ENCODE measurements around the gene LGR4. TPM values are rescaled to one million over a fixed set of nuclear protein-coding genes. Genes with fewer than 3 reads are reported as not detected.

Gene LGR4
- total RNA-seq, 2 experiments from 2014 or later: 0.04 TPM; not detected in 1

DNA sequence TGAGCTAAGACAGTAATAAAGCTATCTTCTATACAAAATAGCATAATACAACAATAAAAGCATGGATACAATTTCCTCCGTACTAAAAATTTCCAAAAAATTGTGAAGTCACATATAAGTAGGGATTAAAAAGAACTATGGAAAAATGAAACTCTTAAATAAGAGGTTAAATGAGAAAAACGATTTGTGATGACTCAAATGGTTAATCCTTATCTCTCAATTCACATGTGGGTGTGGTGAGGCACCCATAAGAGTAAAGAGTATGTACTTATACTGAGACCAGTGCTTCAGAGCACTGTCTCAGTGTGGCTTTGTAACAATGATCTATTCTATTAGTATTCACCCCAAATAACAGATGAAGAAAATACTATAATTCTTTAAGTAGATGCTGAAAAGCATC, 84.6 kb downstream of the LGR4 start:
- POLR2A ChIA-PET: no interaction called here
- CTCF ChIA-PET: interaction anchor here (0.6 kb wide), 1 partner anchor 86 kb away, joined by 4 read pairs; no protein-coding TSS in a partner anchor

DNA sequence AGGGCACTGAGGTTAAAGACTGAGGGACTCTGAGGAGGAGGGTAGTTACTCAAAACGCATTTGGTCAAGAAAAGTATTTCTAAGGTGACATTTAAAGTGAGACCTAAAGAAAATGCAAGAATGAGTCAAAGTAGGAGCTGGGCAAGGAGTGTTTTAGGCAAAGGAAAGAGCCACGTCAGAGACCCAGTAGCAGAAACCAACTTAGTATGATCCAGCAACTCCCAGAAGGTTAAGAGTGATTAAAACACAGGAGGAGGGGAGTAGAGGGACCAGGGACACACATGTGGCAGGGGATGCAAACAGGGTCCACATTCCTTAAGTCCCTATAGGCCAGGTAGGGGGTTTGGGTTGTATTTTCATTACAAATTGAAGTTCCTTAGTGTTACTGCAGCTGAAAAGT, 85.2 kb downstream of the LGR4 start:
- ChIA-PET POLR2A (no interaction called here), CTCF (interaction anchor here (0.6 kb wide), 1 partner anchor 87 kb away, joined by 4 read pairs; no protein-coding TSS in a partner anchor)

DNA sequence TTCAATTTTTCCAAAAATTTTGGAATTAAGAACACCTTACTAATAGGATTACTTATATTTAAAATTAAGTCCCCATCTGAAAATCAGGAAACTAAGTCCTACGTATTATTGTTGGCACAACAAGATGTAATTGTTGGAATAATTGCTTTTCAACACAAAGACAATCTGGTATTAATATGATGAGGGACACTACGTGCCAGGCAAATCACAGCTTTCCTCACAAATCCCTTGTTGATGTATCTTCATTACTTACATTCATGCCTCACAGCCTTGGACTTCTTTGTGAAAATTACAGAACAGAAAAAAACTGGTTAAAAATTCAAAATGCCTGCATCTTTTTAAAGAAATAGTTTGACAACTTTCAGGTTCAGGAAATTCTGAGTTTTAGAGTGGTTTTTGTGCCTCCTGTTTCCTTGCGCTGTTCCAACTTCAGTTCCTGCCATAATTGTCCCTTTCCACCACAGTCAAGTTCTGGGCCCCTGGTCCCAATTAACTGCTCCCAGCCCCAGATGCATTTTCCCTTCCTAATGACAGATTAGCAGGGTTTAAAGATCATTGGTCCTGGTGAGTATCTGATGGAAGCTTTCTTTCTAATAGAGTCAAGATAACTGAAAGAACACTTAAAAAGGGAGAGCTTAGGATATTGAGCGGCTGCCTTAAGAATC, 86.3 kb downstream of the LGR4 start:
- ChIA-PET CTCF (no interaction called here), POLR2A (no interaction called here)

DNA sequence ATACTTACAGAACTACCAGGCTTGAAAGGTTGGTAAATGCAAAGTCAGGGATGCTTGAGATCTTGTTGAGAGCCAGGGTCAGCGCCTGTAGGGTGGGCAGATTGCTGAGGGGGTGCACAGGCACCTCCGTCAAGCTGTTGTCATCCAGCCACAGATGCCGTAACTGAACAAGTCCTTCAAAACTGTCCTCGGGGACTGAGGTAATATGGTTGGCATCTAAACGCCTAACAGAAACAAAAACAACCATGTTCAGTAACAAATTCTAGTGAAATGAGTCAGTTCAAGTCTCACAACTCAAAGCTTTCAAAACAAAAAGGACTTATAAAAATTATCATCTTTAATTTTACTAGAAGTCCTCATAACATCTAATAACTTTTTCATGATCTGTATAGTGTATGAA, 87.3 kb downstream of the LGR4 start:
- CTCF ChIA-PET: no interaction called here
- POLR2A ChIA-PET: no interaction called here

DNA sequence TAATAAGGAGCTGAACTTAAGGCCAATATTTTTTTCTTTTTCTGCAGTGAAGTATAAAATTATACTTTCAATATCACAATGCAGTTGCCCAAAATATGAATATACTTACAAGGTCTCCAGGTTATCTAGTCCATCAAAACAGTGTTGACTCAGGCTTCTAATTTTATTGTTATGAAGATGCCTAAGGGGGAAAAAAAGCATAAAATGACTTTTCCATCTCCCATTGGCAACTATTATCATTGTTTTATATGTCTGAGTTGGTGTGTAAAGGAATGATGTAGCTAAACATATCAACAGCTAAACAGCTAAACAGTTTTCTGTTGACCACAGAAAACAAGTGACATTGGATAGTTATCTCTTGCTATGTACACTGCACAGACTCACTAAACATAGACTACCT, 88.4 kb downstream of the LGR4 start:
- ChIA-PET POLR2A (no interaction called here), CTCF (no interaction called here)

DNA sequence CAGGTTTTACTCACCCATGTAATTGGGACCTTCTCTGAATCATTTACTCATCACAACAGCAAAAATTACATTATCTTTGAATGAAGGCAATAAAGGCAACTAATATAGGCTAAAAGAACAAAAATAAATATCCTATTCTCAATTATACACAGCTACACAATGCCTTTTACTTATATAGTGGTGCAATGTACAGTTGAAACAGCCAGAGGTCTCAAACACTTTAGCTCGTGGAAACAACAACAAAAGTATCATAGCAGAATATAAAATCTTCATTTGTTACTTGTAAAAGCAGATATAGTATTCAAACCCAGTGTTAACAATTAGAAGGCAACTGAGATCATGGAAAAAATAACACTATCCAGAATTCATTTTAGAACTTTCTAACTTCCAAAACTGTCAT, 88.9 kb downstream of the LGR4 start:
- CTCF ChIA-PET: no interaction called here
- POLR2A ChIA-PET: no interaction called here

DNA sequence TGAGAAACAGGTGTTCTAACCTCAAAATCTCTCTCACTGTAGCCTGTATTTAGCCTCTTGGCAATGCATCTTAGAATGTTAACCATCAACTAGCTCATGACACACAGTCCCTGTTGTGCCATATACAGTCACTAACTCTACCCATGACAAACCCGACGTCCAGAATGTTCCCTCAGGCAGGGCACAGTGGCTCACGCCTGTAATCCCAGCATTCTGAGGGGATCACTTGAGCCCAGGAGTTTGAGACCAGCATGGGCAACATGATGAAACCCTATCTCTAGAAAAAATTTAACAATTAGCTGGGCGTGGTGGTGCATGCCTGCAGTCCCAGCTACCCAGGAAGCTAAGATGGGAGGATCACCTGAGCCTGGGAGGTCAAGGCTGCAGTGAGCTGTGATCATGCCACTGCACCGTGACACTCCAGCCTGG, 91.3 kb downstream of the LGR4 start:
- CTCF ChIA-PET: no interaction called here
- POLR2A ChIA-PET: no interaction called here

DNA sequence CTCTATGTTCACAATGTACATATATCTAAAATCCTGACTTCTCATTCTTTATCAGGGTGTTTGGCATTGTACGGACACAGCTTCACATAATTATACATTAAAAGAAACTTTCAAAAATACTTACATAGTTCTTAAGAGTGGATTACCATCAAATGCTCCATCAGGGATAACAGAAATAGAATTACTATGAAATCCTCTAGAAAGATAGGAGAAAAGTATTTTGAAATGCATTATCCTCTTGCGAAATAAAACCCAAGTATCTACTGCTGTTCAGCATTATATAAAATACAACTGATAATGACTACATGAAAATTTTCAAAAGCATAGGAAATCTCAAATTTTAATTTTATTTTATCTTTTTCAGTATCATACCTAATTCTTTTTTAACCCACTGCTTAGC, 91.8 kb downstream of the LGR4 start:
- ChIA-PET CTCF (no interaction called here), POLR2A (no interaction called here)

DNA sequence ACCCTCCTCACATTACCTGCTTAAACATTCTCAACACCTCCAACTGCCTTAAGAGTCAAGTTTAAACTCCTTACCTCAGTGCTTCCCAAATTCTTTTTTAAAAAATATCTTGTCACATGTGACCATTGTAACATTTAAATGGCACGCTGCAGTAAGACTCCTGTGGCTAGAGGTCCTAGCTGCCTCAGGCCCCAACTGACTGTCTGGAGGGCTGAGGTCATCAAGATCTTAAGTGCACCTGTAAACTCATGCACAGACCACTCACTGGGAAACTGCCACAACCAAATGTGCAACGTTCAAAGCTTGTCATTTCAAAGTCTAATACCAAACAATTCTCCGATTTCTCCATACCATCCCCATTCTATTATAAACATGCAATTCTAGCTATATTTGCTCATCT, 93.1 kb downstream of the LGR4 start:
- POLR2A ChIA-PET: no interaction called here
- CTCF ChIA-PET: no interaction called here

DNA sequence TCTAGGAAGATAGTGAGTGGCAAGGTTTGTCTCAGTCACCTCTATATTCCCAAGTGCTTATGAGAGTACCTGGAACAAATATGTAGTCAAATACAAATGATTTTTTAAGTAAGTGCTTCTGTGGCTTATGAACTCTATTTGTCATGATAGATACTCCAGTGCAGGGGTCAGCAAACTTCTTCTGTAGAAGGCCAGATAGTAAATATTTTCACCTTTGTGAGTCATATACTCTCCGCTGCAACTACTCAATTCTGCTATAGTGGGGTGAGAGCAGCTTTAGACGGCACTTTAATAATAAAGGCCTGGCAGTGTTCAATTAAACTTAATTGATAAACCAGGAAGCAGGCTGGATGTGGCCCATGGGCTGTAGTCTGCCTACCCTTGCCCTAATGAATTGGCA, 97.2 kb downstream of the LGR4 start:
- CTCF ChIA-PET: no interaction called here
- POLR2A ChIA-PET: no interaction called here

DNA sequence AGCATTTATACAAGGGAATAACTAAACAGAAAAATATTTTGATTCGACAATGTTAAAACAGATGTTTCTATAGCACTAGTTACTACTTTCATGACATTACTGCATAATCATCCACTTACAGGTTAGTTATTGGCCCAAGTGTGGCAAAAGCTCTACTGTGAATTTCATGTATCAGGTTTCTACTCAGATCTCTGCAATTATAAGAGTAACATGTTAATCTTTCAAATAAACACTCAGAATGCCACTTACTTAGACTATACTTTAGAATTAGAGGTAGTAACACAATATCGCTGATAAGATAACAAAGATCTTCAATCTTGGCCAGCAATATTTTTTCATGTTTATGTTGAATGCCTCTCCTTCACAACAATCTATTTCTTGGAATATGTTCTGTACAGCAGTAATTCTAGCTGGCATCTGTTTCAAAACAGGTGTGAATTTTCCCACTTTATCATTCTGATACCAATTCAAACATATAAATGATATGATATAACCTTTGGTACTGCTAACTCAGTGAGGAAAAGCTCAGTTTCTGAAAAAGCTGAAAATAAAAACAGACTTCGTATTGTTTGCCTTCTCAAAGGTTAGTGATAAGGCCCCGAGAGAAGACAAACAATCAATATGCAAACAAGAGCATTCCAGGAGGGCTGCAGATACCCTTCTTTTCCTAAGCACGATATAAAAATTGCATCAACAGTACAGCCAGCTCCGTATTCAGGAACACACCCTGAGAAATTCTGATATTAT, 98.6 kb downstream of the LGR4 start:
- POLR2A ChIA-PET: no interaction called here

DNA sequence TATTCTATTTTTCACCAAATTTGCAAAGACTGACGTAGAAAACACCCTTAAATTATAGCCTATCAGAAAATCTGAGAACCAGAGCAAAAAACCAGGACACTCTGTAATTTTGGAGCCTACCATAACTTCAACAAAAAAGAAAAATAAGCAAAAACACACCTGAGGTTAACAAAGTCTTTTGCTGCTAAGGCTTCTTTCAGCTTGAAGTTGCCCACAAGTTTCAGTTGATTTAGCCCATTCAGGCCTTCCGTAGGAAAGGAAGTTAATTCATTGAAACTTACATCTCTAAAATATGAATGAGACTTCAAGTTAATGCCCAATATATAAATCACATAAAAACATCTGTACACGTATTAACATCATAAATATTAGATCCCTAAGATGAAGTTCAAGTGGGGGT, 99.2 kb downstream of the LGR4 start:
- CTCF ChIA-PET: no interaction called here
- POLR2A ChIA-PET: no interaction called here

More for the DNA sequence above, 98.6 kb downstream of the LGR4 start:
- CTCF ChIA-PET: no interaction called here

DNA sequence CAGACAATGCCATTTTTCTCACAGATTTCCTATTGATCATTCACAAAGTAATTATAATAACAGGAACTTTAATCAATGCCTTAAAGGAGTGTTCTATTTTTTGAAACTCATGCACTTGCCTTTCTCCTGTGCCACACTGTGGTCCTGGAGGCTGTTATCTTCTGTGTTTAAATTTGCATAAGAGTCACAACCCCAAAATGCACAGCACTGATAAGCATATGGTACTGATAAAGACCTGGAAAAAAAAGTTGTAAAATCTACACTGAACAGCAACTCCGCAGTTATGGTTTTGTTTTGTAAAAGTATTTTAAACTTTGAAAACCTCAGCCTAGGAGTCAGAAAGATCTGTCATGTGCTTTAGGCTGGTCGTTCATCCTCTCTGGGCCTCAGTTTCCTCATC, 100.4 kb downstream of the LGR4 start:
- CTCF ChIA-PET: no interaction called here
- POLR2A ChIA-PET: no interaction called here

DNA sequence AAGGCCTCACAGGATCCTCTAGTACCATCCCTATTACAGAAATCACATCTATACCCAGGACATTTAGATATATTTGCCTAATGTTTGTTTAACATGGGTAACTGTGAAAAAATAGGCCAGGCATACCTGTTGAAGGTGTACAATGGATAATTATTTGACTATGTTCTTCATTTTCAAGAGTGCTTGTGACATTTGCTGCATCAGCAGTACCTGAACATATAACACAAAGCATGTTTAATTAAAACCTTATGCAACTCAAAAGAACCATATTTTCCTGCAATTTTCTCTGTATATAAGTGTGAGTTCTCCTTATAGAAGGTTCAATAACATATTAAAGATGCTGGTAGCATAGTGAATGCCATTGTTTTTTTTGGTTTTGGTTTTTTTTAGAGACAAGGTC, 101.1 kb downstream of the LGR4 start:
- POLR2A ChIA-PET: interaction anchor here (0.6 kb wide), 1 partner anchor 16 kb away, joined by 3 read pairs; no protein-coding TSS in a partner anchor
- CTCF ChIA-PET: no interaction called here

DNA sequence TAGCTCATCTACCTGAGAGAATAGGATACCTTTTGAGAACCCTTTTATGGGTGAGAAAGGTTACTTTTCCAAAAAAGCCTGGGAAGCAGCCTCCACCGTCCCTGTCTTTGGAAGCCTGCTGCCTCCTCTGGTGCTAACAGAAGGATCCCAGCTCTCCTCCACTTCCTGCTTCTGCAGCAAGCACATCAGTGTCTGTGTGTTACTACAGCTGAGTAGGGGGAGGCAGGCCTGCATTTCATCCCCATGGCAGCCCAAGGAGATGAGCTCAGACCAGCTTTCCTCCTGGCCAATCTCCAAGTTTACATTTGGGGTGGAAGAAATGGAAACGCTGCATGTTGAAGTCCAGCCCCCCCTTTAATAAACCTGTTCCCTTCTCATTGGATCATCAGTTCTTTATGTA, 102.2 kb downstream of the LGR4 start:
- ChIA-PET CTCF (no interaction called here), POLR2A (no interaction called here)

DNA sequence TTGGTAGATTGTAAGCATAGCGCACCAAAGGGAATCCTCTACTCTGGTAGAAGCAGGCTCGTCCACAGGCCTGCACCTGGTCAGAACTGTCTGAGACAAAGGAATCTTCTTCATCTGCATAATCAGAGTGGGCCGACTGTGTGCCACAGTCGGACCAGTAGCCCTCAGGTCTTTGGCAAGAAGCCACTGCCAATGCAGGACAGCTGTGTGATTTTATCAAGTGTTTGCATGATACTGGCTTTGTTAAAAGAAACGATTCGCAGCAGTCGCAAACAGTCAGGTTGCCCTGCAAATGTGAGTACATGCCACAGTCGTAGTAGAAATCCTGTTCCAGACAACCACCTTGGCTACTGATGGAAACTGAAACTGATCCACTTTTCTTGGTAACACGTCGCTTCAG, 104.7 kb downstream of the LGR4 start:
- ChIA-PET POLR2A (no interaction called here), CTCF (no interaction called here)

DNA sequence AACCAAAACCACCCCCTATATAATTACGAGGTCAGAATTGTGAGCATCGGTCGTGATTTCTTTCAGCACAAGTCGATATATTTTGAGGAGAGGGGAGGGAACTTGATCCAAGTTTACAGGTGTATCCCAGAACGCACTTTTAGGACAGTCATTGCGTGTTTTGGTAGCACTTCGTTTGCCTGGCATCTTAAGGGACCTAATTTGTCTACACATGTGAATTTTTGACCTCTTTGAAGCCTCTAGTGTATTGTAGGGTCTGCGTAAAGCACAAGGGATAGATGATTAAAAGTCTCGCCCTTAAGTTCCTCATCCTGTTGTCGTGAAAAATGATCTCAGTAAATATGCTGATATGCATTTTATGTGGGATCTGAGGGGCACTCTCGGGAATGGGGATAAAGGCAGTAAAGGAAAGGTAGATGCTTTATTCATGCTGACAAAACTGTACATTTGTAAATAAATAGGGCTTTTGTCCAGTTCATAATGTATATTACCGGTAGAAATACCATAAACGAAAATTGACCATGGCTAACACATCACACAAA, 108.9 kb downstream of the LGR4 start:
- CTCF ChIA-PET: no interaction called here
- POLR2A ChIA-PET: interaction anchor here (1.0 kb wide), 1 partner anchor 67 kb away, joined by 5 read pairs; no protein-coding TSS in a partner anchor

DNA sequence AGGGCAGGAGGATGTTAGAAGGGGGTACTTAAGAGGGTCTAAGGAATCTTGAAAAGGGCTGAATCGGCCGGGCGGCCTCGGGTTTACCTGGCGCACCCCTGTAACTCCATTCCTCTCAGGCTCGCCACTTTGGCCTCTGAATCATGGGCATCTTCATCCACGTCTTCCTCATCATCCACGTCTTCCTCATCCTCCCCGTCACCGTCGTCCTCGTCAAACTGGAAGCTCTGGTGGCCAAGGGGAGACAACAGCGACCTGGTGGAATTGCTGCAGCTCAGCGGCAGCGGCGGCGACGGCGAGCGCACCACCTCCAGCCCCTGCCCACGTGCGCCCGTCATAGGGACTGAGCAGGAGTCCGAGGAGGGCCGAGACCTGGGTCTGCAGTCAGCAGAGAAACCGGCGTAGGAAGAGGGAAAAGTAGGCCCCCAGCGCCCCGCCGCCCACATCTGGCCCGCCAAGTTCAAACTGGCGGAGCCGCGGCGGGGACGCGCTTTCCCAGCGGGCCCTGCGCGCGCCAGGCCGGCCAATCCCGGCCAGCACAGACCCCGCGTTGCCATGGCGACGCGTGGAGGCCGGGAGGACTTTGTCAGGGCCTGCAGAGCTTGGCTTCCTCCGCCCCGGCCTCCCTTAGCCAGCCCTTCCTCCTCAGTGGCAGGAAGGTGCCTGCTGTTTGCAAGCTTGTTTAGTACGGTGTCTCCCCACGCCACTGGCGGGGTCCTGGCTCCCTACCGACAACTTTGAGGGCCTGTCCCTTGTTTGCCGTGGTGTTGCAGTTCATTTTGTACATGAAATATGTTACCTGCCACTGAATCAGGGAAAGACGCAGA, 109.6 kb downstream of the LGR4 start, which contains the start of gene CCDC34:
CCDC34 (minus strand) TSS at position 467 of the 827 bp plus-strand sequence; CDS start at position 446, 21 bp downstream.
- POLR2A ChIA-PET: interaction anchor here (1.0 kb wide), 1 partner anchor 67 kb away, joined by 5 read pairs; no protein-coding TSS in a partner anchor
- CTCF ChIA-PET: no interaction called here

DNA sequence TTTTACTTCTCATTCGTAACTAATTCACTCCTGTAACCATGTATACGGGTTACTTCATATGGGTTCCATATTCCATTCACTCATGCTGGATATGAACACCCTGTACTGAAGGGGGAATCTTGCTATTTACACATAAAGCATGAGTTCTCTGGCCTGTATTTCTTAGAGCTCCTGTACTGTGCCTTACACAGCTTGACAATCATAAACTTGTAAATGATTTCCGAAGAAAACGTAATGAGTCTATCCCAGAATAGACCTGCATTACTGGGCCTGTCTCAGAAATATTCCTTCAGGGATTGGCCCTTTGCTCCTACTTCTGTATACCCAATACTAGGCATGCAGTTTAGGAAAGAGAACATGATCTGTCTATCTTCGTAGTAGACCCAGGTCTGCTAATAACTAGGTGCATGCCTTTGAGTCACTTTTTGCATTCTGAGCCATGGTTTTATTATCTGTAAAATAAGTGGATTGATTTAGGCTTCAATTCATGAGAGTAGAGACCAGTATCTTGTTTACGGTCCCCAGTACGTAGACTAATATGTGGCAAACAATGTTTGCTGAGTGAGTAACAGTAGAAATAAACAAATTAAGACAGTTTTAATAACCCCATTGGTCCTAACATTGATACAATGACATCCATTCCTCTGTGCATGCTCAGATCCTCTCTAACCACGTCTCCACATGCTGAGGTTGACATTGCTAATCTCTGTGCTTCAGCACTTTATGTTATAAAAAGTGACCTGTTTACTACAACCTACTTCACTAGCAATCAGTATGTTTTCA, 110.8 kb downstream of the LGR4 start:
- ChIA-PET CTCF (no interaction called here), POLR2A (no interaction called here)

DNA sequence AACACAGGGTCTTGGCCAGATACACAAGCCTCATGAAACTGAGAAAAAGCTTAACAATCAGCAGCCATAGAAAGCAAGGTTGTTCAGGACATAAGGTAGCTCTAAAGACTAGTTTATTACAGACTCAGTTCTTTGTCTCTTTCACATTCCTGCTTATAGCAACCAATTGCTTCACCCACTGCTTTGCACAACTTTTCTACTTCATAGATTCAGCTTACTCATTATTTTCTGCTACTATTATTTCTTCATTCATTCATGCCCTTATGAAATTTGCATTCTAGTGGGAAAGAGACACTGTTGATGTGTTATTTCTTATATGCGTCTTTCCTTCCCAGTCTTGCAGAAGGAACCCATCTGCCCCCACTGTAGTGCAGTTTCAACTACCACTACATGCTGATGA, 114.3 kb downstream of the LGR4 start:
- ChIA-PET CTCF (no interaction called here), POLR2A (no interaction called here)
